Measurements from ENCODE around the gene PLXND1.

GRCh38 chr3:129539206-129539605 lies 67.3 kb downstream of the PLXND1 start:
- no peak for TF ChIP-seq GABPA (IDR thresholded peaks at IDR 0.05; ENCODE audit: low read depth)
- no peak for TF ChIP-seq POLR2AphosphoS5 (IDR thresholded peaks at IDR 0.05; ENCODE audit: low read depth)
- TF ChIP-seq CTCF (IDR thresholded peaks at IDR 0.05; ENCODE audit: insufficient read depth, low read length), result no peak
- no peak for TF ChIP-seq SPI1 (IDR thresholded peaks at IDR 0.05; ENCODE audit: borderline replicate concordance, low read depth)
- no peak for TF ChIP-seq REST (IDR thresholded peaks at IDR 0.05; ENCODE audit: insufficient replicate concordance, low read depth)
